ENCODE data around the gene TTLL1. TPM values are rescaled to one million over a fixed set of nuclear protein-coding genes. Genes with fewer than 3 reads are reported as not detected.

The TTLL1 gene
- total RNA-seq, 2 donors from 2014 or later = 4.4 to 5.2 TPM

- Histone ChIP-seq H3K4me3 (no peak overlapping the region), H3K36me3 (no peaks in the 10 kb centered on the region), H3K4me1 (peaks cover 0 to 72% of the 10 kb centered on the region in 2 donors), H3K27me3 (no peaks in the 10 kb centered on the region), H3K27ac (no peak overlapping the region), H3K9me3 (no peaks in the 10 kb centered on the region)
- no peak for DNase-seq (ENCODE audit: low spot score)
- no peak for TF ChIP-seq CTCF (IDR thresholded peaks at IDR 0.05)
Measured at GRCh38 chr22:43004362-43005035, 84.7 kb downstream of the TTLL1 start.

GRCh38 chr22:43002202-43002586, 87.0 kb downstream of the TTLL1 start:
- Histone ChIP-seq H3K27me3 (no peaks in the 10 kb centered on the region), H3K9me3 (no peaks in the 10 kb centered on the region), H3K36me3 (no peaks in the 10 kb centered on the region), H3K4me1 (peaks cover 0 to 66% of the 10 kb centered on the region in 2 donors), H3K4me3 (no peak overlapping the region), H3K27ac (peak overlapping the region; percentile 47 to 61)
- DNase-seq (ENCODE audit: low spot score) = no peak
- no peak for TF ChIP-seq CTCF (IDR thresholded peaks at IDR 0.05)

DNA sequence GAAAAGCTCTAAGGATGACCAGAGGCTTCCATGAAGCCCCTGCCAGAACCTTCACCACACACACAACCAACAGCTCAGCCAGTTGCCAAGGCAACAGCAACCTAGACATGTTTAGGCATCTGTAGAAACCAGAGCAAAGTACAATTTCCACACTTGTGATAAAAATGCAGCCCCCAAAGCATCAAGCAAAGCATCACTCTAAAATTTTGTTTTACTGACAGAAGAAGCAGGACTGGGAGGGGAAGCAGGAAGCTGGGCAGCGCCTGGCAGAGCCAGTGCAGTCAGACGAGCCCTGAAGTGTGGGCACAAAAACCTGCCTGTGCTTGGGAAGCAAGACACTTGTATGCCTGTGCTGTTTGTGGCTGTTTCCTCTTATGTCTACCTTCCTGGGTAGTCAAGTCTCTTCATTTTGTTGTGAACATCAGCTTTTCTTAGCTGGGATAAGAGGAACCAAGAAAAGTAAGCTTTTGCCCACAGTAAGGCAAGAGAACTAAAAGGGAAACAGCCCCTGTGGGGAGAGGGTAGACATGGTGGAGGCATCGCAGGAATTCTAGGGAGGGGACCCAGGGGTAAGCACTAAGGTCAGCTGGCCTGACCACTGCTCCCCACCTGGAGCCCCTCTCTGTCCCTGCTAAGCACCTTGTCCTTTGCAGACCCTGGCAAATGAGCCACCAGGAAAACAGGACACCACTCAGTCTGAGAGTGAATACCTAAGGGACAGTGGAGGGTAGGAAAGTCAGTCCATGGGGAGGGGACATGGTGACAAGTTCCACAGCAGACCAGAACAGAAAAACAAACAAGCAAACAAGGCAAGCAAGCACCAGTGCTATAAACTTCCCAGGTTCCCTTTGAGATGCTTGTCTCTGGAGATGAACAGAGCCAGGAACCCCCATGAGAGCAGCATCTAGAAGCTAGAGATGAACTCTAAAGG, 87.7 kb downstream of the TTLL1 start:
- Histone ChIP-seq H3K9me3 (no peaks in the 10 kb centered on the region), H3K4me1 (peaks cover 0 to 72% of the 10 kb centered on the region in 2 donors), H3K36me3 (no peaks in the 10 kb centered on the region), H3K27me3 (no peaks in the 10 kb centered on the region), H3K4me3 (no peak overlapping the region), H3K27ac (peak overlapping the region; percentile 47 to 61)
- TF ChIP-seq CTCF (IDR thresholded peaks at IDR 0.05) = no peak
- DNase-seq (ENCODE audit: low spot score) = no peak

DNA sequence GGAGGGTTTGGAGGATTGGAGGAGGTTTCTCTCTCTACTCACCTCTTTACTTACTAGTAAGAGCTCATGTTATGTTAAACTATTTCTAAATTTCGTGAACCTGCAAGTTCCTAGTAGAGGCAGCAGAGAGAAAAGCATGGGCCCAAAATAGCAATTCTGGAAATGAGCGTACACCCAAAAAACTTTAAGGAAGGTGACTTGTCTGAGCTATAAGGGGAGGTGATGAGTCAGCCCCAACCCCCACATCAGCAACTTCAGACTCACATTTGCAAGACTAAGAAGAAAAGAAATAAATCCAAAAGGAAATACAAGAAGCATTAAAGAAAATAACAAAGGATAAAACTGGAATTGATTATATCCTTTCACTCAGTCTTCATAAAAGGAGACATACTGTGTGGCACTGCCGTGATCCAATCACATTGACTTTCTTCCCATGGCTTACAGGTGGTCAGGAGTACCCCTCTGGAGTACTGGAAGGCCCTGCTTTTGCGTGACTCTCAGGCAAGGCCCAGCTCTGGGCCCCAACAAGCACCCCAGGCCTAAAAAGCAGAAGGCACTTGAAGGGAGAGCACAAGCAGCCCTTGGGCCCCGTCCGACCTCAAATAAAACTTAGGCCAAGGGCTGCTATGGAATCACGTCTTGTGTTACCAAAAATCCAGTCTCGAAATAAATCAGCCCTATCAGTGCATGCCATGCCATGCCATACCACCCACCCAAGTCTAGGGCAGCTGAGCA, 88.6 kb downstream of the TTLL1 start:
- no peaks in the 10 kb centered on the region for H3K27me3 ChIP-seq
- DNase-seq (ENCODE audit: low spot score) = no peak
- peak overlapping the region in 1 of 2 donors; percentile 21 for H3K27ac ChIP-seq
- H3K4me3 ChIP-seq = no peak overlapping the region
- no peak for TF ChIP-seq CTCF (IDR thresholded peaks at IDR 0.05)
- H3K36me3 ChIP-seq = no peaks in the 10 kb centered on the region
- H3K9me3 ChIP-seq = no peaks in the 10 kb centered on the region
- H3K4me1 ChIP-seq = peaks cover under 1 to 81% of the 10 kb centered on the region in 2 donors

DNA sequence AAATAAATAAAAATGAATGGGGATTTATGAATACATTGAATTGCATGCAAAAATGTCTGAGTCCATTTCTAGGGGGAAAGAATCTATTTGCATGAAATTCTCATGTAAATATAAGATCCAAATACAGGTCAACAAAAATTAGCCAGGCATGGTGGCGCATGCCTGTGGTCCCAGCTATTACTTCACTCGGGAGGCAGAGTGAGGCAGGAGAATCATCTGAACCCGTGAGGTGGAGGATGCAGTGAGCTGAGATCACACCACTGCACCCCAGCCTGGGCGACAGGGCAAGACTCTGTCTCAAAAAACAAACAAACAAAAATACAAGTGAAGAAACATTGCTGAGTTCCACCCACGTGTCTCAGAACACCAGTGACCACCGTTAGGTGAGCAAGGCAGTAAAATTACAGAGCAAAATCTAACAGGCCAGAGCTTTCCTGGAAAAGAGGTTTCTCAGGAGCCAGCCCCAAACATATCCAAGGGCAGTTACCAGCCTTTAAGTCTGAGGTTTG, 91.6 kb downstream of the TTLL1 start:
- no peaks in the 10 kb centered on the region for H3K9me3 ChIP-seq
- no peak for TF ChIP-seq CTCF (IDR thresholded peaks at IDR 0.05)
- H3K4me1 ChIP-seq = peaks cover 7 to 88% of the 10 kb centered on the region in 2 donors
- peak overlapping the region in 1 of 2 donors; percentile 86 for H3K27ac ChIP-seq
- no peak overlapping the region for H3K4me3 ChIP-seq
- no peak for DNase-seq (ENCODE audit: low spot score)
- no peaks in the 10 kb centered on the region for H3K36me3 ChIP-seq
- no peaks in the 10 kb centered on the region for H3K27me3 ChIP-seq

All from right atrium auricular region (tissue), 2 donors.